CD4-positive, alpha-beta T cell treated with Interleukin-17A for 1 hour (primary cell): ENCODE data around the gene RAB8B.
A peak's percentile ranks its signal among the peaks of the same experiment; 100 is the strongest.

Experiments
- DNase-seq: peaks from one replicate; pipeline ENCODE4 v3.0.0-alpha.2; 2020

The RAB8B gene

DNA sequence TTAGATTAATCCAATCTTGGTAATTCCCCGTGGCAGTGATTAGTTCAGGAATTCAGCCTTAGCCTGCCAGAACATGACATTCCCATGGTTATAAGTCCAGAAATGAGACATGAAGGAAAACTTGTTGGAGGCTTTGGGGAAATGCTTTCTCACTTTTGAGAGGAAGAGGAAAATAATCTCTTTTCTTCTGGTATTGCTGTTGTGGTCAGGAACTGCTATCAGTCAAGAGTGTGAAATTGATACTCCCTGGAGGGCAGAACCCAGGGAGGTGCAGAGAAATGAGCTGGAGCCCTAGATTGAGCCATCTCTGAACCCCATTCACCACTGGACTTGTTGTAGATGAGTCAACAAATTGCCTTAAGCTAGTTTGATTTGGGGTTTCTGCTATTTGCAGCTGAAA lies 49.4 kb downstream of the RAB8B start:
- no peak for DNase-seq

DNA sequence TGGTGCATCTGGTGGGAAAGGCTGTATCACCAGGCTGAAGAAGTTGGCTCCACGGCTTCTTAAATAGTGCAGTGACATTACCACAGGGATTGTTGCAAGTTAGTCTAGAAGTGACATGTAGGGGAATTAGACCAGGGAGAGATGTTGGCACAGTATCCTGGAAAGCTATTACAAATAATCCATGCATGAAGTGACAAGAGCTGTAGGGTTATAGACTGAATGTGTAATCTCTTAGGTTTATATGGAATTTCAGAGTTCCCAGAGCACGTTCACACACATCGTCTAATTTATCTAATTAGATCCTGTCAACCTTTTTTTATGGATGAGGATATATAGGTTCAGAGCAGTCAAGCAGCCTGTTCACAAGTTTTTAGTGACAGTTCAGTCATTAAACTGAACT lies 50.7 kb downstream of the RAB8B start:
- DNase-seq: no peak

DNA sequence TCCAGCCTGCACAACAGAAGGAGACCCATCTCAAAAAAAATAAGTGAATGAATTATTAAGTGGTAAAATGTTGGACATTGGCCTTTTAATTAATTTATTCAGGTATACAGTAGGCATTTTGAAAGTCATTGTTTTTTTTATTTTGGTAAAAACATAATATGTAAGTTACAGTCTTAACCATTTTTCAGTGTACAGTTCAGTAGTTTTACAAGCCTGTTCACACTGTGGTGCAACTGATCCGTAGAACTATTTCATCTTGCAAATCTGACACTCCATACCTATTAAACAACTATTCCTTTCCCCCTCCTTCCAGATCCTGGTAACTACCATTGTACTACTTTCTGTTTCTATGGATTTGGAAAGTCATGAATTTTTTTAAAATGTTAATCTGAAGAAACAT lies 51.9 kb downstream of the RAB8B start:
- no peak for DNase-seq

DNA sequence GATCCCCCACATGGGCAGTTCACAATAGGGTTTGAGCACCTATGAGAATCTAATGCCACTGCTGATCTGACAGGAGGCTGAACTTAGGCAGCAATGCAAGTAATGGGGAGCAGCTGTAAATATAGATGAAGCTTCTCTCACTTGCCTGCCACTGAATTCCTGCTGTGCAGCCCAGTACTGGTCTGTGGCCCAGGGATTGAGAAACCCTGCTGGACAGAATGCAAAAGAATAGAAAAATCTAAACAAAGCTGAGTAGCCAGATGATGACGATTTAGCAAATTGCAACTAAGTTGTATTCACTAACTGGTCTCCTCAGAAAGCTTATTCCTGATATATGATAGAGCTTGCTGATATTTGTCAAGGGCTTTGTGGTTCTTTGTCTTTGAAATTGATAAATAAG lies 53.7 kb downstream of the RAB8B start:
- no peak for DNase-seq

DNA sequence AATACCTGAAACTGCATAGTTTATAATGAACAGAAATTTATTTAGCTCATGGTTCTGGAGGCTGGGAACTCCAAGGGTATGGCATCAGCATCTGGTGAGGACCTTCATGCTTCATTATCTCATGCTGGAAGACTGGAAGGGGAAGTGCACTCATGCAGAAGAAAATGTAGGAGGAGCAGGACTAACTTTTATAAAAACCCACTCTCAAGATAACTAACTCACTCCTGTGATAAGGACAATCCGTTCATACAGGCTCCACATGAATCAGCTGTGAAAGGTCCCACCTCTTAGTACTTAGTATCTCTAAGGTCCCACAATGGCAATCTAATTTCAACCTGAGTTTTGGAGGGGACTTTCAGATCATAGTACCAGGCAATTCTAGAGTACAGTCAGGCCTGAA lies 54.4 kb downstream of the RAB8B start:
- no peak for DNase-seq

DNA sequence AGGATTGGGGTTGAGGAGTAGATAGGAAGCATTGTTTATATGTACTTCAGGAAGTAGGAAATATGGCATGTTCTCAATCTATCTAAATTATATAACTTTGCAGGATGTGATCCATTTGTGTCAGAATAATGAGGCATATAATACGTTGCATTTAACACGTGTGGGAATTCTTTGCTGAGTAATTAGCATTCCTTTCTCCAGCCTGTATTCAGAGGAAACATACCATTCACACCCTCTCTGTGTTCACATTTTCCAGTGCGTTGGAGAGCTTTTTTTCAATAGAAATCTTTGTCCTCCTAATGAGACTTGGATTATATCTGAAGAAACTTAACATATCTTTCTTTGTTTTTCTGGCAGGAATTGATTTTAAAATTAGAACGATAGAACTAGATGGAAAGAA lies 55.0 kb downstream of the RAB8B start:
- no peak for DNase-seq

DNA sequence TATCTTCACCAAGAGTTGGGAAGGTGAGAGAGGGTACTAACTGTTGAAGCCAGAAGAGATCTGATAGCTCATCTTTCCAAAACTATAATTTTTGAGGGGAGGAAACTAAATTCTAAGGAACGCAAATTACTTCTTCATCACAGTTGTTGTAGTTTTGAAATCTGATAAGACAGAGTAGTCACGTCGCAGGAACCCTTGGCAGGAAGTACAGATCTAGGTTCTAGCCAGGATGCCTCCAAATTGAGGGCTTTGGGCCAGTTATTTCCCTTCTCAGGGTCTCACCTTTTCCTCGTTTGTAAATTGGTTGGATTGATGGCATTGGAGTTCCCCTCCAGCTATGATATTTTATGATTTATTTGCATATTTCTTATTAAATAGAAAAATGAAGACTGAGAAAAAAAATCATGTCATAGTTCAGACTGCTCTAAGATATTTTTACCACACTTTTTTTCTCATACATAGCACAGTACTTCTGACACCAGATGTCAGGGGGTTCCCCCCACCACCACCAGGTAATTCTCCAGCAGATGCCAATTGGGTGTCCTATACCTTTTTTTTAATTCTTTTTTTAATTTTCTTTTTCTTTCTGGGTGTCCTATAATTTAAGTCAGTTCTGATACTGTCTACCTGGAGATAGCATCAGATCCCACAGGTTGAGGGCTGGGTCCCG lies 55.7 kb downstream of the RAB8B start:
- DNase-seq: peak; percentile 36

DNA sequence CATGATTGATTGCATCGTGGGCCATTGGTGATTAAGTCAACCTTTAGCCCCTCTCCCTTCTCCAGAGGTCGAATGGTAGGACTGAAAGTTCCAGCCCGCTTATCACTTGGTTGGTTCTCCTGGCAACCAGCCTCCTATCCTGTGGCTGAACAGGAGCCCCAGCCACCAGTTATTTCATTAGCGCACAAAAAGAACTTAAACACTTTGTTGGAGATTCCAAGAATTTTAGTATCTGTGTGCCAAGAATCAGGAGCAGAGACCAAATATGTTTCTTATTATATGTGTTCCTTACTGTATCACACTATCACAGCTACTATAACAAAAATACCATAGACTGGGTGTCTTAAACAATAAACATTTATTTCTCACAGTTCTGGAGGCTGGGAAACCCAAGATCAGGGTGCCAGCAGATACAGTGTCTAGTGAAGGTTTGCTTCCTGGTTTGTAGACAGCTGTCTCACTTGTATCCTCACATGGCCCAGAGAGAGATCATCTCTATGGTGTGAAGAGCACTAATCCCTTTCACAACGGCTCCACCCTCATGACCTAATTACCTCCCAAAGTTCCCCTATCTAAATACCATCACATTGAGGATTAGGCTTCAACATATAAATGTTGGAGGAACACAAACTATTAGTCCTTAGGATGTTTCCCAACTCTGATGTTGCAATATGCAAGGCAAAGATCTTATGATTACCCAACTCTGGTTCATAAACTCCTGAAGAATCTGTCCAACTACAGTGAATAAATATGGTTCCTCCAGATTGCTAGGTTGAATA lies 57.5 kb downstream of the RAB8B start:
- DNase-seq: no peak

DNA sequence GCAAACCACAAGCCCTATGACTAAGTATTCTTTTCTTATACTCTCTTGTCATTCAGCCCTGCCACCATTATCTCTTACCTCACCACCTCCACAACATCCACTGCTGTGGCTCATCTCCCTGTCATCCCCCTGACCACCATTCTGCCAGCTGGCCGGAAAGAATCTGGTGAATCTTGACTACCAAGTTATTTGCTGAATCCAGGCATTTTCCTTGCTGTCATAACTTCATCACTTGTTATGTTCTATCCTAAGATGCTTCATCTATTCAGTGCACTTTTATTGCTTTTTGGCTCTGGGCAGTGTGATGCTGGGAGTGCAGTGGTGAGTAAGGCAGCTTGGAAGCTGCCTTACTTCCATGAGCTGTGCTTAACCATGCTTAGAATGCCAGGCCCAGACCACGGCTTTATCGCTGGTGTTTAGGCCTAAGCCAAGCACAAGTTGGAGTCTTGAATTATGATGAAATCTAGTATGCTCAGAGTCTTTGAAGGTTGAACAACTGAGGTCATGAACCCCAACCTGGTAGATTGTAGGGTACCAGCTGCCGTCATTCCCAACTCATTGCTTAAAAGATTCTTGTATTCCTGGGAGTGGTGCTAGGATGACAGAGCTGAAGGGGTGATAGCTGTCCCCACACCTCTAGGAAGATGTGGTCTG lies 61.0 kb downstream of the RAB8B start:
- no peak for DNase-seq

DNA sequence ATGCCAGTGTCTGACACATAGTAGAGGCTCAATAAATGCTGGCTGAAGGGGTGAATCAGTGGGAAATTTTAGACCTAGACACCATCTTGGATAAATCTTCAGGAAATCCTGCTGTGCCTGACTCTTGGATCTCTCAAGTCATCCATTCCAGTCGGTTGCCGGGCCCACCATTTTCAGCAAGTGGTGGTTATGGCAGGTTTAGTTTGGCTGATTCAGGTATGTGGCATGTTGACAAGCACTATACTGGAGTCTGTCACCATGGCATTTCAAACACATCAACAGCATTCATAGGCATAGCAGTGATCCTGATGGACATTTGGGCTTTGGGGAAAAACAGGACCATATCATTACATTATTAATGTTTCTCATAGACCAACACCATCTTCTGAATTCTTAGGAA lies 62.3 kb downstream of the RAB8B start:
- no peak for DNase-seq

DNA sequence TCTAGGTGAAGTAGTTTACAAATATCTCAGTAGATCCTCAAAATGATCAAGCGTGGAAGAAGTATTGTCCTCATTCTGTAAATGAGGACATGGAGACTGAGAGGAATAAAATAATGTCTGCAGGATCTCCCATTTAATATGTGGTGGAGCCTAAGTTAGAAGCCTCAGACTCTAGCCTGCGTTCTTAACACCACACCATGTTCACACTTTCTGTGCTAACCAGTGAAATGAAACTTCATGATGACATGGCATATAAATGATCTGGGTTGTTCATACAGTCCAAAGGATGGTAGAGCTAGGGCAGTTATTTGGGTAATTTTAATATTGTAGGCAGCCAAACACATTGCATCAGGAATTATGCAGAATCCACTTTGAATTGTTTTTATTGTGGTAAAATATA lies 62.9 kb downstream of the RAB8B start:
- DNase-seq: no peak

DNA sequence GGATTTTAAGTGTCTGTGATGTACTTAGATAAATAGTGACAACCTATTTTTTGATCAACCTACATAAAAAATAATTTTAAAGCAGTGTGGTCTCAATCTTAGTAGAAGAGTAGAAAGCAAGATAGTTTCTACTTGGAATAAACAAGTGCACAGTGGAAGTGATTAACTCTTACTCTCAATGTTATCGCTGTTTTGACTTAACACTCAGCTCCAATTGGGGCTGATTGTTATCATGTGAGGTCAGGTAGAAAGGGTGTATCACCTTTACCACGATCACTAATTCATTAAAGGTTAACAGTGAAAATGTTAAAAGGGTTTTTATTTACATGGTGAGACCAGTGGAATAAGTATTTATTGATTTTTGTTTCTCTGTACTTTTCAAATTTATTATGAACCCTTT lies 65.6 kb downstream of the RAB8B start:
- no peak for DNase-seq

DNA sequence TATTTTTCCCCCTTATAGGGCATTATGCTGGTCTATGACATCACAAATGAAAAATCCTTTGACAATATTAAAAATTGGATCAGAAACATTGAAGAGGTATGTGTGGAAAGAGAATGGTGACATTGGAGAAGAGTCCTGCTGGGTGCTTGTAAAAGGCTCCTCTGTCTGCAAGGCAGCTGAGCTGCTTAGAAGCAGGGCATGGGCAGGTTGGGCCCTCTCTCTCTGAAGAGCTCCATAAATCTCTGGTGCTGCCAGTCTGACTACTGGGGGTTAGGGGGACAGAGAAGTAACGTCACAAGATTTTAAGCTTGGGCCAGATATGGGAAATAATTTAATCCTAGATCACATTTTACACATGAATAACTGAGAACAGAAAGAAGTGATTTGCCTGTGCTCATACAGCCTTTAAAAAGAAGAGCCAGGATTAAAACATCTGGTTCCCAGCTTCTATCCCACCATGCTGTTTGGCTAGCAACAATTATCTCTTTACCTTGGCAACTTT lies 66.1 kb downstream of the RAB8B start:
- no peak for DNase-seq

DNA sequence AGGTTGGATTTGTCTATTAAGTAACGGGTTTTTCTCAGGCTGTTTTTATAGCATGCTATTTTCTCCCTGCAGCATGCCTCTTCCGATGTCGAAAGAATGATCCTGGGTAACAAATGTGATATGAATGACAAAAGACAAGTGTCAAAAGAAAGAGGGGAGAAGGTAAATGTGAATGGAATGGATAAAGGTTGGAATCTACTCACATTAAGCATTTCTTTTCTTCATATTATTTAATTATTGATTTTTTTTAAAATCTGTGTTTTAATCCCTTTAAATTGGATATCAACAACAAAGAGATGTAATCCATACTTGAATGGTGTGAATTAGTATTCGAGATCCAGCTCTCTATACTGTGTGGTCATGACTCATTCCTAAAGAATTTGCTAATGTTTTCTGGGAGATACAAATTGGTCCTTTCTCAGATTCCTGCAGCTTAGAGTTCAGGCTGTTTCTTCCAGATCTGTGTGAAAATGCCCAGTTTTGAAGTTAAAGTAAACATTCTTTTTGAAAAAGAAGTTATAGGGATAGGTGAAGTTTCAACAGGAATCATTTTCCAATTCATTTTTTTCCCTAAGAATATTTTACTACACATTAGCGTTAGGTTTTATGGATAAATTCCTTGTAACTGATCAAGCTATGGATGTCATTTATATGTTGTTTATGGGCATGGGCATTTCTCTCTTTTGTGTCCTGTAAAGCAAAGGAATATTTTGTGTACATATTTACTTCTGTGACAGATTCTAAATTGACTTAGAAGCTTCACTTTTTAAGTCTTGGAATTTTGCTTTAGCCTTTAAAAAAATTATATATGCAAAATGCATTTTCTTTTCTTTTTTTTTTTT lies 67.2 kb downstream of the RAB8B start:
- DNase-seq: no peak

DNA sequence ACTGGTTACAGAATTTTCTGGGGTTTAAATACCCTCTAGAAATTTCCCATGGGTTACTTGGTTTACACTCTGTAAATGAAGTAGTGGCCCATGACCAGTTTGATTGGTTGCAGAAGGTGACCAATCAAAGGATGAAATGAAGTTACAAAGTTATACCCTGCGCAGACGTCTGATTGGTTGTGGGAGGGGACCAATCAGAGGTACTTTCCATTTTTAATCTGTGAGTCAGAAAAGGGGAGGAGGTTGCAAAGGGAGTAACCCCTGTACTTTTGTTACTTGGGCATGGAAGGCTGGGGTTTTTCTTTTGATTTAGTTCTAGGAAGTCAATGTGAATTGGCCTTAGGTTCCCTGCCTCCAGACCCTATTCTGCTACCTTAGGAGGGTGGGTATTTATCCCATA lies 69.3 kb downstream of the RAB8B start:
- no peak for DNase-seq

DNA sequence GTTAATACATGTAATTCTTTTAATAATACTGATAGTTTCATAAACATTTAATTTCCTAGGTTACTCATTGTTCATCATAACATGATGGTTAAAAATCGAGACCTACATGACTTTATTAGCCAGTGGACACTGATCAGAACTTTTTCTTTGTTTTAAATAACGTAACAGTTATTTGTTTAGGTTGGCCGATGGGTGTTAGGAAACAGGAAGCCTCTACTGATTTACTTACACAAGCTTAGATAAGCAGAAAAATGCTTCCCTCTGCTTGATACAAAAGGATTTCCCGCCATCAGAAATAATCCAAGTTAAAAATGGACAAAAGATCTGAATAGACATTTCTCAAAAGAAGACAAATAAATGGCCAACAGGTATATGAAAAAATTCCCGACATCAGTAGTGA lies 71.4 kb downstream of the RAB8B start:
- DNase-seq: no peak

DNA sequence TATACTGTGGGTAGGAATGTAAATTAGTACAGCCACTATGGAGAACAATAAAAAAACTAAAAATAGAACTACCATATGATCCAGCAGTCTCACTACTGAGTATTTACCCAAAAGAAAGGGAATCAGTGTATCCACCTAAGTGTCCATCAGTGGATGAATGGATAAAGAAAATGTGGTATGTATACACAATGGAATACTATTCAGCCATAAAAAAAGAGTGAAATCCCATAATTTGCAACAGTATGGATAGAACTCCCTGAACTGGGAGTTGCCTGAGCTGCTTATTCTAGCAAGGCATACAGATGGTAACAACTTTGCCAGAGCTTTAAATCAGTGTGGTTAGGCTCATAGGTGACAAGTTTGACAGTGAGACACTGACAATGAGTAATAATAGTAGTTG lies 71.9 kb downstream of the RAB8B start:
- no peak for DNase-seq

DNA sequence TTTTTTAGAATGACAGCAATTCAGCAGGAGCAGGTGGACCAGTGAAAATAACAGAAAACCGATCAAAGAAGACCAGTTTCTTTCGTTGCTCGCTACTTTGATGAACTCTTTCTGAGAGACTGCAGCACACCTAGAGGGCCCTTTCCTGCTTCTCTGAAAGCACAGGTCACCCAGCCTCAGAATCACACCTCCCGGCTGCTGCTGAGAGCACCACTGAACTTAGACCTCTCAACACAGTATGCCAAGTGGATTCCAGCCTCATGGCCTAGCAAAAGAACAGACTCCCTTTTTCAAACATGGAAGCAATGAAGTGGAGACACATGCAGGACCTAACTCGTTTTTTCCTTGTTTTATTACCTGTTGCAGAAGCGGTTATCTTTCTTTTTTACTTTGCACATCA lies 74.1 kb downstream of the RAB8B start:
- no peak for DNase-seq

DNA sequence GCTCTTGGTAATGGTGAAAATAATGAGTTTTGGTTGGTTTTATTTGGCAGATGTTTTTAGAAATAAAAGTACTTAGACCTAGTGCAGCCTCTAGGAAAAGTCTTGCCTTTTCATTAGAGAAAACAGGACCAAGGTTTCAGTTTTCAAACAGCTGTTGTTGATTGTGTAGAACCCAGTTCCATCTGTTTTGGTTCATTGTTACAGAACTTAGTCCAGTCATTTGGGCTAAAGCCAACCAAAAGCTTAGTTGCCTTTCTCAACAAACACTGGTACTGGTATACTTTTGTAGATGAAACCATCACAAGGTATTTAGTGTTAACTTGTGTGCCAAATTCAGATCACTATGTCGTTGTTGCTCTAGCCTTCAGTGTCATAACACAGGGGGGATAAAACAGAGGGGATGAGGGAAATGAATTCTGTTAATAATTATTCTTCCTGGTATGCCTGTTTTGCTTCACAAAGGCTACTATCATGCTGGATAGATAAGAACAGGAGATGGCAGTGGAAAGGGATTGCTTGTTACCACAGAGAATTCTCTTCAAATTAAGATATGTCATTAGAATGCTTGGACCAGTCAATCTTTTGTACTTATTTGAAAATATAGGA lies 75.4 kb downstream of the RAB8B start:
- no peak for DNase-seq

DNA sequence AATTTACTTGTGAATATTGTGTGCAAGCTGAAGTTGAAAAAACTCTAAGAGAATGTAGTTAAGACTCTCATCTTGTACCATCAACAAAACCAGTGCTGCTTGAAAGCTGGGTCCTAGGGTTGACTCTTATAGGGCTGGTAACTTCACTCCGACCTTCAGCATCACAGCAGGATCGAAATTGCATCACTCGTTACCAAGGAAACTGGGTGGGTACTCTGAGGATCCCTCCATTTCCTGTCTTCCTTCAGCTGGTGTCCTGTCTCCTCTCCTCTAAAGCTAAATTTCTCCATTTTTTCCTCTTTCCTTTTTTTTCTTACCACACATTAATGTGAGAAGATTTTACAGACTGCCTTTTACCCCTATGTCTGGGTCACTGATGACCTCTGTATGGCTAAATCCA lies 85.0 kb downstream of the RAB8B start:
- DNase-seq: peak; percentile 28

DNA sequence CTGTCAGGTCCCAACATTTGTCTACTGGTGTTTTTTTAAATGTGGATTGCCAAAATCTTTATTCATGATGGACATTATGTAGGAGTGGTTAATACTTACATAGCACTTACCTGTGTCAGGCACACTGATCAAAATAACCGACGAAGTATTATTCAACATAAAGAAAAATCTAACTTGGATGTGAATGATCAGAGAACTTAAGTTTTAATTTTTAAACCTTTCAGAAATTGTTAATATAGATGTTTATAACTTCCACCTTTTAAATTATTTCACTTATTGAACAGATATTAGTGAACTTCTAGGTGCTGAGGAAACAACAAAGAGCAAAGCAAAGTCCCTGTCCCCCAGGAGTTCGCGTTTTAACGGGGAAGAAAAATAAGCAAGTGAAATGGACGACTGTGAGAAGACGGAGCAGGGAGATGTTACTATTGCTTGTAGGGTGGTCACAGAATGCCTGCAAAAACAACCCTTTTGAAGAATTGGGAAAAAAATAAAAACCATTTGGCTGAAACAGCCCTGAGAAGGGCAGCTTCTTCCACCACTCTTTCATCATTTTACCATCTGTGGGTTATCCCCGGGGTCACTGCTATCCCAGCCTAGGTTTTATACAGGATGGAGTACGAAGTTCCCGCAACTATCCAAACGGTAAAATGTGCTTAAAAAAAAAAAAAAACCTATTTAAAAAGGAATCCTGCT lies 87.1 kb downstream of the RAB8B start:
- no peak for DNase-seq
